Fibroblast of skin of right biceps (primary cell): ENCODE data around the gene PTCHD1.
A peak's percentile ranks its signal among the peaks of the same experiment; 100 is the strongest.

Source experiments
- DNase-seq: peaks from one replicate; pipeline ENCODE4 v3.0.0-alpha.2; 2013

PTCHD1 gene

DNA sequence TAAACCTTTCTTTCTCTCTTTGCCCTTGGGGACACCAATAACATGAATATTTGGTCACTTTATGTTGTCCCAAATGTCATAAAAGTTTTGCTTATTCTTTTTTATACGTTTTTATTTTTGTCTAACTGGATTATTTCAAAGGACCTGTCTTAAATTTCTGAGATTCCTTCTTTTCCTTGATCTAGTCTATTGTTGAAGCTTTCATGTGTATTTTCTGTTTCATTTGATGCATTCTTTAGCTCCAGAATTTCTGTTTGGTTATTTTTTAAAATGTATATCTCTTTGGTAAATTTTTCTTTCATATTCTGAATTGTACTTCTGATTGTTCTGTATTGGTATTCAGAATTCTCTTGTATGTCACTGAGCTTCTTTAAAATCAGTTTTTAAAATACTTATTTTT, 88.3 kb downstream of the PTCHD1 start:
- no peak for DNase-seq

DNA sequence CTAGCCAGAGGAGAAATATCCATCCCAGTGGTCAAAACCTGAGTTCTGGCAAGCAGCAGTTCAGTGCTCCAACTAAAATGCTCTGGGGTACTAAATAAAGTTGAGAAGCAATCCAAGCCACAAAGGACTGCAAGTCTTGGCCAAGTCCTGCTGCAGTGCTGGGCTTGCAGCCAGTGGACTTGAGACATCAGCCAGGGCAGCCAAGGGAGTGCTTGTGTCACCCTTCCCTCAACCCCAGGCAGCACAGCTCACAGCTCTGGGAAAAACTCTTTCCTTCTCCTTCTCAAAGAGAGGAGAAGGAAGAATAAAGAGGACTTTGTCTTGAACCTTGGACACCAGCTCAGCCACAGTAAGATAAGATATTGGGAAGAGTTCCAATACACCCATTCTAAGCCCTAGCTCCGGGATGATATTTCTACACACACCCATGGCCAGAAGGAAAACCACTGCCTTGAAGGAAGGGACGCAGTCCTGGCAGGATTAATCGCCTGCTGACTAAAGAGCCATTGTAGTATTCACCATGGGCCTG, 99.8 kb downstream of the PTCHD1 start:
- DNase-seq: peak; percentile 56

DNA sequence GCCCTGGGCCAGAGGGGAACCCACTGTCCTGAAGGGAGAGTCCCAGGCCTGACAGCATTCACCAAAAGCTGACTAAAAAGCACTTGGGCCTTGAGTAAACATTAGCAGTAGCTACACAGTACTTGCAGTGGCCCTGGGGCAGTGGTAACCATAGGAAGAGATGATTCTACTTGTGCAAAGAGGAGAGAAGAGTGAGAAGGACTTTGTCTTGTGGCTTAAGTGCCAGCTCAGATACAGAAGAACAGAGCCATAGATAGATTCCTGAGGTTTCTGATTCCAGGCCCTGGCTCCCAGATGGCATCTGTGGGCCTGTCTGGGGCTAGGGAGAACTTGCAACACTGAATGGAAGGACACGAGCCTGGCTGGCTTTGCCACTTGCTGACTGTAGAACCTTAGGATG, 100.5 kb downstream of the PTCHD1 start:
- DNase-seq: no peak

DNA sequence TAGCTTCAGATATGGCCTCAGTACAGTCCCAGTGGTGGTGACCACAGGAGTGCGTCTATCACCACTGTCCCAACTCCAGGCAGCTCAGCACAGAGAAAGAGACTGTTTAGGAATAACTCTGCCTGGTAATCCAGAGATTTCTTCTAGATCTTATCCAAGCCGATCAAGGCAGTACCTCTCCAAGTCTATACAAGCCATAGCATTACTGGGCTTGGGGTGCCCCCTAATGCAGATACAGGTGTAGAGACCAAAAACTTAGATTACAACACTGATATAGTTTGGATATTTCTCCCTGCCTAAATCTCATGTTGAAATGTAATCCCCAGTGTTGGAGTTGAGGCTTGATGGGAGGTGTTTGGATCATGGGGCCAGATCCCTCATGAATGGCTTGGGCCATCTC, 100.9 kb downstream of the PTCHD1 start:
- no peak for DNase-seq

DNA sequence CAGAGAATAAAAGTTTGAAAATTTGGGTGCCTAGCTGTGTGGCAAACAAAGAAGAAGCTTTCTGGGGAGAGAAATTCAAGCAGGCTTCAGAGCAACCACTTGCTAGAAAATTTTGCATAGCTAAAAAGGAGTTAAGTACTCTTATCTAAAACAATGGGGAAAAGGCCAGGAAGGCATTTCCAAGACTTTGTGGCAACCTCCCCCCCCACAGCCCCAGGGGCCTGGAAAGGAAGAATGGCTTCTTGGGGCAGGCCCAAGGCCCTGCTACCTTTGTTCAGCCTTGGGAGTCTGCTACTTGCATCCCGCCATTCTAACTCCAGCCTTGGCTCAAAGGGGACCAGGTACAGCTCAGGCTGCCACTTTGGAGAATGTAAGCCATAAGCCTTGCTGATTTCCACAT, 102.2 kb downstream of the PTCHD1 start:
- DNase-seq: no peak

DNA sequence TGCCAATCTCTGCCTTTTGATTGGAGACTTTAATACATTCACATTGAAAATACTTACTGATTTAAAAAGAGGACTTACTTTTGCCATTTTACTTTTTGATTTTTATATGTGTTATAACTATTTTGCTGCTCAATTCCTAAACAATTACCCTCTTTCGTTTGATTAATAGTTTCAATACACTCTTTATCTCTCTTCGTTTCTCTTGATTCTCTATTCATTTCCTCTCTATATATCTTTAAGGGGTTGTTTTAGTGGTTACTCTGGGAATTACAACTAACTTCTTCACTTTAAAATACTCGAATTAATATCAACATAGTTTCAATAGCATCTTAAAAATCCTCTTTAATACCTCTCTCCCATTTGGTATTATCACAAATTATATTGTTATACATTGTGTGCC, 116.6 kb downstream of the PTCHD1 start:
- no peak for DNase-seq
